Natural killer cell (primary cell): ENCODE results near the gene CLSTN2. TPM values are rescaled to one million over a fixed set of nuclear protein-coding genes. Genes with fewer than 3 reads are reported as not detected.

ENCODE experiments used
- ATAC-seq, 3 donors: fragments of 150-1000 bp in 2 of 3; fragments of 200-7000 bp in 1 of 3; cut with Tn5 transposase; 1 replicate in 1 of 3; 2 replicates in 2 of 3; pipeline ENCODE4 v1.10.0; 2021; ENCODE audit warnings: mild to moderate bottlenecking in 2 of 3, moderate library complexity in 2 of 3
- DNase-seq, 2 donors: peaks; one replicate each; pipeline versions ENCODE4 v3.0.0 to v3.0.0-alpha.2; 2013 to 2021; ENCODE audit warnings: mixed read lengths in 1 of 2
- H3K27ac ChIP-seq: one replicate; pipeline ENCODE4 v1.5.1; 2013; ENCODE audit warnings: mild to moderate bottlenecking, low read length
- H3K27me3 ChIP-seq: one replicate; pipeline ENCODE4 v1.6.1; 2013; ENCODE audit warnings: low read length; ENCODE audit not compliant: control insufficient read depth, insufficient read depth
- H3K36me3 ChIP-seq: one replicate; pipeline ENCODE4 v1.6.1; 2013; ENCODE audit warnings: low read length; ENCODE audit not compliant: control insufficient read depth, insufficient read depth
- H3K4me1 ChIP-seq: one replicate; pipeline ENCODE4 v1.6.1; 2013; ENCODE audit warnings: low read length; ENCODE audit not compliant: control insufficient read depth, insufficient read depth
- H3K4me3 ChIP-seq: one replicate; pipeline ENCODE4 v1.5.1; 2013; ENCODE audit warnings: low read length
- H3K9me3 ChIP-seq: one replicate; pipeline ENCODE4 v1.6.1; 2013; ENCODE audit warnings: low read length; ENCODE audit not compliant: control insufficient read depth, insufficient read depth
- H3K27ac Mint-ChIP-seq, 2 donors: one replicate each; pipeline ENCODE4 v1.8.0; 2022; ENCODE audit warnings: mild to moderate bottlenecking in 2 of 2, mixed read lengths in 2 of 2, moderate library complexity in 1 of 2
- H3K27me3 Mint-ChIP-seq, 2 donors: one replicate each; pipeline ENCODE4 v1.8.0; 2022; ENCODE audit warnings: low read depth in 2 of 2, mixed read lengths in 2 of 2
- H3K36me3 Mint-ChIP-seq: one replicate; pipeline ENCODE4 v1.8.0; 2022; ENCODE audit warnings: mixed read lengths
- H3K4me1 Mint-ChIP-seq, 2 donors: one replicate each; pipeline ENCODE4 v1.8.0; 2022; ENCODE audit warnings: mixed read lengths in 2 of 2
- H3K4me3 Mint-ChIP-seq: one replicate; pipeline ENCODE4 v1.8.0; 2022; ENCODE audit warnings: mild to moderate bottlenecking, moderate library complexity, mixed read lengths
- H3K9me3 Mint-ChIP-seq, 2 donors: one replicate each; pipeline ENCODE4 v1.8.0; 2022; ENCODE audit warnings: mixed read lengths in 2 of 2
- CTCF ChIP-seq: fragments of 200-600 bp; IDR thresholded peaks from one replicate; pipeline ENCODE4 v1.8.0; 2022; ENCODE audit warnings: antibody characterized with exemption
- WGBS: methylation state at CpG from one replicate; pipeline ENCODE4 v1.1.7; 2013; ENCODE audit warnings: missing lambda C conversion rate; ENCODE audit not compliant: insufficient coverage; 5-methylcytosine and 5-hydroxymethylcytosine counted together
- intact Hi-C: fragments of 100-400 bp; cut with micrococcal nuclease; formaldehyde crosslinking; loops from one replicate; pipeline ENCODE4 v1.14.2; 2022
- total RNA-seq, 4 donors: library from RNA; stranded (reverse); fragments of 120-200 nt in 1 of 4; gene quantifications; one replicate each; pipeline versions ENCODE4 v1.2.3 to v1.2.4, GENCODE V29; 2013 to 2022

The CLSTN2 gene
- total RNA-seq, 3 donors from 2014 or later (not counting 1 experiment from before 2014, with no cell fraction given), result 0.05 TPM; not detected in 2

GRCh38 chr3:140252812-140253656, 318.0 kb downstream of the CLSTN2 start:
- Mint-ChIP-seq H3K36me3 (no peaks in the 10 kb centered on the region), H3K4me1 (no peaks in the 10 kb centered on the region), H3K9me3 (peaks cover 0 to 3% of the 10 kb centered on the region in 2 donors), H3K27me3 (peaks cover 0 to 6% of the 10 kb centered on the region in 2 donors), H3K27ac (no peak overlapping the region), H3K4me3 (no peak overlapping the region)
- DNase-seq (no peak), ATAC-seq (no peak)
- Histone ChIP-seq H3K9me3 (no peaks in the 10 kb centered on the region), H3K36me3 (no peaks in the 10 kb centered on the region), H3K27ac (no peak overlapping the region), H3K27me3 (no peaks in the 10 kb centered on the region), H3K4me3 (no peak overlapping the region), H3K4me1 (no peaks in the 10 kb centered on the region)
- 85% methylated on average over 8 of the region's 9 CpGs for WGBS
- TF ChIP-seq CTCF, result no peak
- intact Hi-C loops, result no loop called here

GRCh38 chr3:140258222-140258724, 323.3 kb downstream of the CLSTN2 start:
- TF ChIP-seq CTCF, result no peak
- H3K36me3 Mint-ChIP-seq, result no peaks in the 10 kb centered on the region
- Histone ChIP-seq H3K27ac (no peak overlapping the region), H3K4me3 (no peak overlapping the region), H3K9me3 (no peaks in the 10 kb centered on the region), H3K27me3 (no peaks in the 10 kb centered on the region), H3K4me1 (no peaks in the 10 kb centered on the region), H3K36me3 (no peaks in the 10 kb centered on the region)
- H3K27me3 Mint-ChIP-seq, result no peaks in the 10 kb centered on the region
- no peaks in the 10 kb centered on the region for H3K4me1 Mint-ChIP-seq
- WGBS, result 79% methylated on average over 3 of the region's 4 CpGs
- no peak overlapping the region for H3K27ac Mint-ChIP-seq
- intact Hi-C loops, result no loop called here
- H3K4me3 Mint-ChIP-seq, result no peak overlapping the region
- H3K9me3 Mint-ChIP-seq, result no peaks in the 10 kb centered on the region
- ATAC-seq, result no peak
- no peak for DNase-seq

DNA sequence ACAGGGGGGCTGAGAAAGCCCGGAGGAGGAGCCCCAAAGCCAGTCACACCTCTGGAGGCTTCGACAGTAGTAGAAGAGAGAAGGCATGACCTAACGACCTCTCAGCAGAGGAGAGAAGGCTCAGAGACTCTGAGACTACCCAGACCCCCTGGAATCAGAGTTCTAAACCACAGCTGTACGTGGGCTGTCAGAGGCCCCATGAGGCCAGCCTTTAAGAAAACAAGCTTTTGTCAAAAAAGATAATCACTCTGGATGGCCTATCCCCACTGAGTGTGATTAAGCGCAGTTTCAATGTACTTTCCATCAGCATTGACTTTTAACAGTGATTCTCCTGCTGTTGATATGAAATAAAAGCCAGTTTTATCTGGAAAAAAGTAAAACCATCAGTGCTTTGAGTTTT, 330.3 kb downstream of the CLSTN2 start:
- ATAC-seq (no peak), DNase-seq (no peak)
- no peaks in the 10 kb centered on the region for H3K9me3 Mint-ChIP-seq
- no peak for TF ChIP-seq CTCF
- H3K4me1 Mint-ChIP-seq, result no peaks in the 10 kb centered on the region
- H3K36me3 ChIP-seq, result no peaks in the 10 kb centered on the region
- H3K27me3 Mint-ChIP-seq, result no peaks in the 10 kb centered on the region
- no peaks in the 10 kb centered on the region for H3K36me3 Mint-ChIP-seq
- no peak overlapping the region for H3K4me3 Mint-ChIP-seq
- H3K9me3 ChIP-seq, result no peaks in the 10 kb centered on the region
- no peak overlapping the region for H3K4me3 ChIP-seq
- H3K27me3 ChIP-seq, result no peaks in the 10 kb centered on the region
- H3K4me1 ChIP-seq, result no peaks in the 10 kb centered on the region
- no peak overlapping the region for H3K27ac Mint-ChIP-seq
- 60% methylated on average over 5 of the region's 5 CpGs for WGBS
- intact Hi-C loops, result no loop called here
- no peak overlapping the region for H3K27ac ChIP-seq
